ENCODE results near the gene AGBL5. TPM values are rescaled to one million over a fixed set of nuclear protein-coding genes. Genes with fewer than 3 reads are reported as not detected.
A peak's percentile ranks its signal among the peaks of the same experiment; 100 is the strongest.

Gene AGBL5
- total and polyA plus RNA-seq, 2 of the 13 experiments (the other 11 are each of a cell fraction or from before 2014, with no cell fraction given), result 55.9 to 73.3 TPM

GRCh38 chr2:27021253-27022049 lies 30.0 kb upstream of the AGBL5 start:
- DNase-seq (ENCODE audit: low spot score) (peak; percentile 28), ATAC-seq (no peak), FAIRE-seq (peak; percentile 49)
- Histone ChIP-seq H3K36me3 (replicated peaks in 1 of 2; ENCODE audit: control insufficient read depth in 1 of 2, insufficient read depth in 2 of 2, low read length in 2 of 2) (peaks cover 3 to 11% of the 10 kb centered on the region in 2 experiments; a peak in 2 of 5 replicates), H4K20me1 (ENCODE audit: insufficient read depth, low read length) (no peaks in the 10 kb centered on the region), H3K4me1 (ENCODE audit: insufficient read depth, low read length) (peaks cover 31% of the 10 kb centered on the region), H3K79me2 (ENCODE audit: insufficient read depth, low read length) (no peaks in the 10 kb centered on the region), H3K27ac (ENCODE audit: extremely low read length, insufficient read depth, low read length) (no peak overlapping the region), H3K4me2 (ENCODE audit: low read depth, low read length) (no peak overlapping the region), H3K4me3 (replicated peaks in 1 of 3; ENCODE audit: insufficient read depth in 1 of 3, low read depth in 2 of 3, low read length in 3 of 3) (no peak overlapping the region), H3K27me3 (ENCODE audit: control insufficient read depth in 1 of 2, insufficient read depth in 2 of 2, low read length in 2 of 2) (no peaks in the 10 kb centered on the region), H3K9me3 (ENCODE audit: low read length) (no peaks in the 10 kb centered on the region), H2AFZ (ENCODE audit: low read length) (no peak overlapping the region), H3K9ac (ENCODE audit: insufficient read depth, low read depth, low read length) (no peak overlapping the region)
- whole genome bisulfite sequencing (ENCODE audit: low lambda C conversion rate), result 59% methylated on average over 11 of the region's 11 CpGs
- ChIA-PET CTCF (ENCODE audit: low intra/inter-chr PET ratio, low total read pairs) (interaction anchor here (1.1 kb wide), 1 partner anchor 60 kb away, joined by 4 read pairs; no protein-coding TSS in a partner anchor), POLR2A (no interaction called here)
- TF ChIP-seq HOXA9 (CRISPR knock-in tag; IDR thresholded peaks at IDR 0.05; ENCODE audit: borderline replicate concordance), result no peak
- peak; percentile 24; the same call in 1 of the 2 replicates for TF ChIP-seq PHF21A (CRISPR knock-in tag; IDR thresholded peaks at IDR 0.05)
- in situ Hi-C loops (cut with HindIII; ENCODE audit: extremely low pct_ligation_motif_present, low pct_unique_long_range_greater_than_20kb), result no loop called here
- intact Hi-C loops (cut with micrococcal nuclease; ENCODE audit: unreplicated experiment), result no loop called here
- no TSS peak for BruUV-seq (replicated peaks)

- POLR2A ChIA-PET, result no interaction called here
- peaks cover 28% of the 10 kb centered on the region for H3K4me1 ChIP-seq (ENCODE audit: insufficient read depth, low read length)
- CTCF ChIA-PET (ENCODE audit: low intra/inter-chr PET ratio, low total read pairs), result no interaction called here
- FAIRE-seq (no peak), DNase-seq (ENCODE audit: low spot score) (no peak), ATAC-seq (no peak)
- H3K9me3 ChIP-seq (ENCODE audit: low read length), result no peaks in the 10 kb centered on the region
- no peaks in the 10 kb centered on the region for H4K20me1 ChIP-seq (ENCODE audit: insufficient read depth, low read length)
- WGBS (ENCODE audit: low lambda C conversion rate), result 94% methylated on average over 7 of the region's 7 CpGs
- no TSS peak for BruUV-seq (replicated peaks)
- no peak overlapping the region for H2AFZ ChIP-seq (ENCODE audit: low read length)
- no peak overlapping the region for H3K4me2 ChIP-seq (ENCODE audit: low read depth, low read length)
- H3K27ac ChIP-seq (ENCODE audit: extremely low read length, insufficient read depth, low read length), result no peak overlapping the region
- H3K27me3 ChIP-seq (ENCODE audit: control insufficient read depth in 1 of 2, insufficient read depth in 2 of 2, low read length in 2 of 2), result no peaks in the 10 kb centered on the region
- no peak overlapping the region for H3K4me3 ChIP-seq (replicated peaks in 1 of 3; ENCODE audit: insufficient read depth in 1 of 3, low read depth in 2 of 3, low read length in 3 of 3)
- H3K36me3 ChIP-seq (replicated peaks in 1 of 2; ENCODE audit: control insufficient read depth in 1 of 2, insufficient read depth in 2 of 2, low read length in 2 of 2), result peaks cover 3 to 18% of the 10 kb centered on the region in 2 experiments; a peak in 3 of 5 replicates
- H3K79me2 ChIP-seq (ENCODE audit: insufficient read depth, low read length), result no peaks in the 10 kb centered on the region
- intact Hi-C loops (cut with micrococcal nuclease; ENCODE audit: unreplicated experiment) (no loop called here), in situ Hi-C loops (cut with HindIII; ENCODE audit: extremely low pct_ligation_motif_present, low pct_unique_long_range_greater_than_20kb) (no loop called here)
- TF ChIP-seq ZNF792 (CRISPR knock-in tag; IDR thresholded peaks at IDR 0.05) (no peak), JUNB (CRISPR knock-in tag; IDR thresholded peaks at IDR 0.05; ENCODE audit: borderline replicate concordance) (no peak), TSC22D2 (CRISPR knock-in tag; IDR thresholded peaks at IDR 0.05; ENCODE audit: borderline replicate concordance) (no peak), SIX4 (CRISPR knock-in tag; IDR thresholded peaks at IDR 0.05) (no peak), ZNF180 (CRISPR knock-in tag; IDR thresholded peaks at IDR 0.05; ENCODE audit: borderline replicate concordance, low read depth) (no peak)
- TF ChIP-seq, protein P1, sequence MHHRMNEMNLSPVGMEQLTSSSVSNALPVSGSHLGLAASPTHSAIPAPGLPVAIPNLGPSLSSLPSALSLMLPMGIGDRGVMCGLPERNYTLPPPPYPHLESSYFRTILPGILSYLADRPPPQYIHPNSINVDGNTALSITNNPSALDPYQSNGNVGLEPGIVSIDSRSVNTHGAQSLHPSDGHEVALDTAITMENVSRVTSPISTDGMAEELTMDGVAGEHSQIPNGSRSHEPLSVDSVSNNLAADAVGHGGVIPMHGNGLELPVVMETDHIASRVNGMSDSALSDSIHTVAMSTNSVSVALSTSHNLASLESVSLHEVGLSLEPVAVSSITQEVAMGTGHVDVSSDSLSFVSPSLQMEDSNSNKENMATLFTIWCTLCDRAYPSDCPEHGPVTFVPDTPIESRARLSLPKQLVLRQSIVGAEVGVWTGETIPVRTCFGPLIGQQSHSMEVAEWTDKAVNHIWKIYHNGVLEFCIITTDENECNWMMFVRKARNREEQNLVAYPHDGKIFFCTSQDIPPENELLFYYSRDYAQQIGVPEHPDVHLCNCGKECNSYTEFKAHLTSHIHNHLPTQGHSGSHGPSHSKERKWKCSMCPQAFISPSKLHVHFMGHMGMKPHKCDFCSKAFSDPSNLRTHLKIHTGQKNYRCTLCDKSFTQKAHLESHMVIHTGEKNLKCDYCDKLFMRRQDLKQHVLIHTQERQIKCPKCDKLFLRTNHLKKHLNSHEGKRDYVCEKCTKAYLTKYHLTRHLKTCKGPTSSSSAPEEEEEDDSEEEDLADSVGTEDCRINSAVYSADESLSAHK (CRISPR knock-in tag; IDR thresholded peaks at IDR 0.05; ENCODE audit: borderline replicate concordance), result no peak
- H3K9ac ChIP-seq (ENCODE audit: insufficient read depth, low read depth, low read length), result no peak overlapping the region
Observed at GRCh38 chr2:27023740-27024139, 27.7 kb upstream of the AGBL5 start.

Measured in HepG2 (cell line).